Heart left ventricle (tissue), 16 donors: Measurements from ENCODE around the gene GTF2F2. TPM values are rescaled to one million over a fixed set of nuclear protein-coding genes. Genes with fewer than 3 reads are reported as not detected.
A peak's percentile ranks its signal among the peaks of the same experiment; 100 is the strongest.

Source experiments
- ATAC-seq, 4 donors: fragments of 200-7000 bp; cut with Tn5 transposase; one replicate each; pipeline ENCODE4 v1.9.1; 2020 to 2022; ENCODE audit warnings: moderate library complexity in 4 of 4, mild to moderate bottlenecking in 3 of 4, moderate number of reproducible peaks in 1 of 4
- DNase-seq, 5 donors: peaks; one replicate each; pipeline ENCODE4 v3.0.0-alpha.2; 2020
- H3K27ac ChIP-seq, 12 donors: fragments of 200-600 bp; sonication (generic) in 4 of 12; one replicate each; pipeline versions ENCODE4 v1.5.0 to v1.8.0; 2016 to 2022; ENCODE audit warnings: mild to moderate bottlenecking in 2 of 12
- H3K27me3 ChIP-seq, 9 donors: fragments of 200-600 bp; sonication (generic) in 2 of 9; one replicate each; pipeline versions ENCODE4 v1.5.1 to v1.8.0; 2016 to 2022; ENCODE audit warnings: mild to moderate bottlenecking in 3 of 9
- H3K36me3 ChIP-seq, 9 donors: fragments of 200-600 bp; sonication (generic) in 2 of 9; one replicate each; pipeline versions ENCODE4 v1.5.0 to v1.8.0; 2018 to 2022; ENCODE audit warnings: mild to moderate bottlenecking in 2 of 9
- H3K4me1 ChIP-seq, 12 donors: fragments of 200-600 bp; sonication (generic) in 4 of 12; one replicate each; pipeline versions ENCODE4 v1.5.0 to v1.8.0; 2016 to 2022; ENCODE audit warnings: mild to moderate bottlenecking in 3 of 12
- H3K4me3 ChIP-seq, 12 donors: fragments of 200-600 bp; sonication (generic) in 4 of 12; one replicate each; pipeline versions ENCODE4 v1.5.0 to v1.8.0; 2017 to 2022; ENCODE audit warnings: mild to moderate bottlenecking in 9 of 12, moderate library complexity in 4 of 12
- H3K9me3 ChIP-seq, 12 donors: fragments of 200-600 bp; sonication (generic) in 4 of 12; one replicate each; pipeline versions ENCODE4 v1.5.0 to v1.8.0; 2016 to 2022; ENCODE audit warnings: mild to moderate bottlenecking in 1 of 12
- POLR2A ChIP-seq, 2 donors: fragments of 450-650 bp; IDR thresholded peaks; one replicate each; pipeline ENCODE4 v1.6.1; 2017; ENCODE audit warnings: antibody characterized with exemption in 2 of 2, mild to moderate bottlenecking in 2 of 2, moderate library complexity in 2 of 2
- WGBS, 4 donors: extraction: QIAGEN DNeasy Blood & Tissue Kit in 2 of 4; methylation state at CpG; one replicate each; pipeline versions ENCODE4 v1.1.5 to v1.1.7; 2013 to 2018; 5-methylcytosine and 5-hydroxymethylcytosine counted together
- intact Hi-C, 10 donors: fragments of 100-400 bp; cut with DNase I; formaldehyde crosslinking; loops; one replicate each; pipeline versions ENCODE4 v1.11.1 to v1.14.2; 2022
- polyA plus RNA-seq, 2 donors: library from polyadenylated mRNA; stranded (reverse); fragments of 200-250 nt; gene quantifications; one replicate each; pipeline ENCODE4 v1.2.3, GENCODE V29; 2013
- total RNA-seq, 9 donors: library from RNA; depleted of rRNA in 2 of 9; stranded (reverse); fragments of >200 nt in 2 of 9; fragmentation: NEBNext Ultra II Directional in 3 of 9; extraction: Animal tissue kit (Norgen Biotek cat#: 25700) in 3 of 9; gene quantifications; one replicate each; pipeline versions ENCODE4 v1.1.0 to v1.2.4, GENCODE V29; 2016 to 2023
- TF ChIP-seq, protein P1 (sequence below), 12 donors: fragments of 200-600 bp; sonication (generic) in 4 of 12; IDR thresholded peaks; one replicate each; pipeline versions ENCODE4 v1.5.0 to v1.8.0; 2018 to 2022; ENCODE audit warnings: antibody characterized with exemption in 12 of 12, mild to moderate bottlenecking in 5 of 12
- donor health status: ischemic (EF 13 %, LVEDD 7.1; RV severe dilation, severe dysfunction).
- donor health status: healthy with polysubstance abuse.
- donor health status: DM: no; HTN: yes; CAD: no.
- donor health status: DM: no; HTN: no; CAD: no.
- donor health status: ischemic (EF 25% LVEDD 6.9; RV normal size, moderate dysfunction).
- donor health status: ischemic (EF 25% LVEDD 5.7; RV mildly dilated, moderate dysfunction).
- donor health status: healthy.
- donor health status: DM: yes; HTN: yes; CAD: no.
- donor health status: ischemic (EF 35%, LVEDD 5.7; RV mildly dilated, moderate dysfunction).
- donor health status: nonischemic (EF 11% LVEDD 7.7; RV severe dilation, severe dysfunction).
- donor health status: DM: yes; HTN: yes; CAD: no.
- donor health status: PGD.
- donor health status: ischemic (EF 29% LVEDD 5.4; RV normal size, mild dysfunction).
- donor health status: nonischemic (EF 23%, LVEDD 6.1; RV moderate dilation, normal function).

Gene GTF2F2
- total and polyA plus RNA-seq, 11 donors, result 17.7 to 25.4 (median 21.6) TPM

DNA sequence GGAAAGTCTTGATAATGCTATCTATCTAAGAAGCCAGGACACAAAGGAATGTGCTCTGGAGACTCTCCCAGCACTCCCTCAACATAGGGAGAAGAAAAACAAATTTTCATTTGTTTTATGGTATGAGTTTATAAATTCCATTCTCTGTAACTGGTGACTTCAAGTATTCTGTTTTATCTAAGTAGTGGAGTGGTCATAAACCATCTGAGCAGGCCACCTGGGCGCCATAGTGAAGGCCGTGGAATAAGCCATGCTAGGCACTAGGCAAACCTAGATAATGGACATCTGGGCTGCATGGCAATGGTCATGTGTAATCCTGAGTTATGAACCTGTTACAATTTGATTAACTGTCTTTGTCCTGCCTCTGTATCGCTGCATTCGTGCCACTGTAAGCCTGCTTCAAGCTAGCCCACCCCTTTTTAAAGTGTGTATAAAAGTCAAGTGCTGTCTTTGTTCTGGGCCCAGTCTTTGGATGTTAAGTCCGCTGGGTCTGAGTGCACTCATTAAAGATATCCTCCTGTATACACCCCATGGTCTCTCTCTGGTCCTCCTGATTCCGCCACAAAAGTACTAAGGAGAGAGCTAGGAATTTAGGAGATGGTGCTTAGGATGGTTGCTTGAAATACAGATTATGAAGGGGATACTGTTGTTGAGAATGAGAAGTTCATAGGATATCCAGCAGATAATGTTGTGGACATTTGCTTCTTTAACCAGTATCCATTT is 13.2 kb downstream of the GTF2F2 start:
- H3K4me3 ChIP-seq, result no peak overlapping the region
- TF ChIP-seq, protein P1, sequence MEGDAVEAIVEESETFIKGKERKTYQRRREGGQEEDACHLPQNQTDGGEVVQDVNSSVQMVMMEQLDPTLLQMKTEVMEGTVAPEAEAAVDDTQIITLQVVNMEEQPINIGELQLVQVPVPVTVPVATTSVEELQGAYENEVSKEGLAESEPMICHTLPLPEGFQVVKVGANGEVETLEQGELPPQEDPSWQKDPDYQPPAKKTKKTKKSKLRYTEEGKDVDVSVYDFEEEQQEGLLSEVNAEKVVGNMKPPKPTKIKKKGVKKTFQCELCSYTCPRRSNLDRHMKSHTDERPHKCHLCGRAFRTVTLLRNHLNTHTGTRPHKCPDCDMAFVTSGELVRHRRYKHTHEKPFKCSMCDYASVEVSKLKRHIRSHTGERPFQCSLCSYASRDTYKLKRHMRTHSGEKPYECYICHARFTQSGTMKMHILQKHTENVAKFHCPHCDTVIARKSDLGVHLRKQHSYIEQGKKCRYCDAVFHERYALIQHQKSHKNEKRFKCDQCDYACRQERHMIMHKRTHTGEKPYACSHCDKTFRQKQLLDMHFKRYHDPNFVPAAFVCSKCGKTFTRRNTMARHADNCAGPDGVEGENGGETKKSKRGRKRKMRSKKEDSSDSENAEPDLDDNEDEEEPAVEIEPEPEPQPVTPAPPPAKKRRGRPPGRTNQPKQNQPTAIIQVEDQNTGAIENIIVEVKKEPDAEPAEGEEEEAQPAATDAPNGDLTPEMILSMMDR (IDR thresholded peaks at IDR 0.05), result no peak
- no peak for TF ChIP-seq POLR2A (IDR thresholded peaks at IDR 0.05)
- H3K36me3 ChIP-seq, result peaks cover 0 to 13% (median 8%) of the 10 kb centered on the region in 9 donors
- peak overlapping the region in 4 of 12 donors; percentile 29 to 50 (median 40) for H3K27ac ChIP-seq
- intact Hi-C loops, result no loop called here
- peaks cover 0 to 21% (median 0%) of the 10 kb centered on the region in 12 donors for H3K9me3 ChIP-seq
- ATAC-seq (peak in 1 of 4 donors; percentile 11), DNase-seq (no peak)
- peaks cover 0 to 20% (median 2%) of the 10 kb centered on the region in 12 donors for H3K4me1 ChIP-seq
- 65 to 69% (median 67%) methylated on average over 6 of the region's 6 CpGs for WGBS, 4 donors
- no peaks in the 10 kb centered on the region for H3K27me3 ChIP-seq

DNA sequence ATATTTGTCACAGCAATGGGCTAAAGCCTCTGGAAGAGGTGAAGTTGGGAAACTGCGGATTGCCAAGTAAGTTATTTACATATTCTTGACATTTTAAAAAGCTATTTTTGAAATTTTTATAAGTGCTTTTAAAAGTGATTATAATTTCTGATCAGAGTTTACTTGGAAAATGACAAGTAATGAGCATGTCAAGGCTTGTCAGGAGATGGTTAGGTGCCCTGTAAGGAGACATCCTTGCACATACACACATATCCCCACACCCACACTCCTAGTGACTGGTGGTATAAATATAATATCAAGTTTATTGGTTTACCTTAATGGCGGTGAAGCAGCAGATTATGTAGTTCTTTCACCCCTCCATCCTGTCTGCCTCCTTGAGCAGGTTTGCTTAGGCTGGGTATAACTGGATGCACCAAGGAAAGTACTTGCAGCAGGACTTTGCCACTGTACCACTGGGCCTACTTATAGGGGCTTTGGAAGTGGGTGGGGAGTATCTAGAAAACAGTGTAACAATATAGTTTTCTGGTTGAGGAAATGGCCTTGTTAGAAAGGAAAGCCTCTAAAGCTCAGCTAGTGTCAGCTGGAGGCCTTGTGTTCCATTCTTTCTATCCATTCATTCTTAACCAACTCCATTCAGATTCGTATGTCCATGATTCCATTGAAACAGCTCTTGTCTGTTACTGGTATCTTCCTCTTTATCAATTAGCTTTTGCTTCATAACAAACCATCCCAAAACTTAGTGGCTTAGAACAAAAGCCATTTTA is 16.6 kb downstream of the GTF2F2 start:
- Histone ChIP-seq H3K9me3 (peaks cover 0 to 21% (median 0%) of the 10 kb centered on the region in 12 donors), H3K36me3 (peaks cover 0 to 21% (median 17%) of the 10 kb centered on the region in 9 donors), H3K27ac (no peak overlapping the region), H3K4me1 (peaks cover 0 to 25% (median 2%) of the 10 kb centered on the region in 12 donors), H3K4me3 (no peak overlapping the region), H3K27me3 (no peaks in the 10 kb centered on the region)
- ATAC-seq, result no peak
- intact Hi-C loops, result no loop called here
- TF ChIP-seq, protein P1 (IDR thresholded peaks at IDR 0.05), result no peak
- TF ChIP-seq POLR2A (IDR thresholded peaks at IDR 0.05), result no peak
- DNase-seq, result no peak
- WGBS, 4 donors, result 93 to 97% (median 94%) methylated on average over 3 of the region's 3 CpGs

DNA sequence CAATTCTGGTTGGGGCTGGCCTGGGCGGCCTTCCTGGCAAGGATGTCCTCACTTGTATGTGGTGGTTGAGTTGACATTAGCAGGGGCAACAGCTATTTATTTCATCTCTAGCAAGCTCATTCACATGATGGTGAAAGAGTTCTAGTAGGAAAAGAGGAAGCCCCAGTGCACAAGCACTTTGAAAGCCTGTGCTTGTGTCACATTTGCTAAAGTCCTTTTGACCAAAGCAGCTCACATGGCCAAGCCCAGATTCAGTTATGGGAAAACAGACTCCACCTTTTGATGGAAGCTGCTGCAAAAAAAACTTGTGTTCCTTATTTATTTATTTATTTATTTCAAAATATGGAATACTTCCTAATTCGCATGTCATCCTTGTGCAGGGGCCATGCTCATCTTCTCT is 17.2 kb downstream of the GTF2F2 start:
- DNase-seq, result no peak
- peaks cover 0 to 21% (median 17%) of the 10 kb centered on the region in 9 donors for H3K36me3 ChIP-seq
- no peak for TF ChIP-seq POLR2A (IDR thresholded peaks at IDR 0.05)
- TF ChIP-seq, protein P1 (IDR thresholded peaks at IDR 0.05), result no peak
- no peak overlapping the region for H3K27ac ChIP-seq
- H3K4me1 ChIP-seq, result peaks cover 0 to 26% (median 2%) of the 10 kb centered on the region in 12 donors
- H3K4me3 ChIP-seq, result no peak overlapping the region
- H3K9me3 ChIP-seq, result peaks cover 0 to 15% (median 0%) of the 10 kb centered on the region in 12 donors
- 94 to 97% (median 95%) methylated on average over 2 of the region's 2 CpGs for WGBS, 4 donors
- intact Hi-C loops, result no loop called here
- no peaks in the 10 kb centered on the region for H3K27me3 ChIP-seq
- no peak for ATAC-seq

- TF ChIP-seq, protein P1 (IDR thresholded peaks at IDR 0.05), result no peak
- no peak for TF ChIP-seq POLR2A (IDR thresholded peaks at IDR 0.05)
- WGBS, 4 donors, result 96 to 100% (median 96%) methylated on average over 7 of the region's 7 CpGs
- H3K4me3 ChIP-seq, result no peak overlapping the region
- H3K4me1 ChIP-seq, result peaks cover 0 to 33% (median 5%) of the 10 kb centered on the region in 12 donors
- ATAC-seq (no peak), DNase-seq (no peak)
- H3K9me3 ChIP-seq, result peaks cover 0 to 8% (median 0%) of the 10 kb centered on the region in 12 donors
- H3K27me3 ChIP-seq, result no peaks in the 10 kb centered on the region
- intact Hi-C loops, result no loop called here
- H3K27ac ChIP-seq, result no peak overlapping the region
- H3K36me3 ChIP-seq, result peaks cover 0 to 21% (median 17%) of the 10 kb centered on the region in 9 donors
Measured at GRCh38 chr13:45138282-45138681, 18.0 kb downstream of the GTF2F2 start.
